Sigmoid colon (tissue), 7 donors: Measurements from ENCODE around the gene SUPT6H. TPM values are rescaled to one million over a fixed set of nuclear protein-coding genes. Genes with fewer than 3 reads are reported as not detected.

Source experiments
- DNase-seq: peaks from one replicate; pipeline ENCODE4 v3.0.0-alpha.2; 2019
- H3K27ac ChIP-seq, 4 donors: fragments of 200-600 bp; sonication (generic); one replicate each; pipeline ENCODE4 v1.5.1; 2016 to 2019; ENCODE audit warnings: mild to moderate bottlenecking in 1 of 4
- H3K27me3 ChIP-seq, 3 donors: fragments of 200-600 bp; sonication (generic); one replicate each; pipeline ENCODE4 v1.5.1; 2019; ENCODE audit warnings: mild to moderate bottlenecking in 1 of 3
- H3K36me3 ChIP-seq, 4 donors: fragments of 200-600 bp; sonication (generic); one replicate each; pipeline ENCODE4 v1.5.1; 2016 to 2019
- H3K4me1 ChIP-seq, 4 donors: fragments of 200-600 bp; sonication (generic); one replicate each; pipeline ENCODE4 v1.5.1; 2017 to 2019
- H3K4me3 ChIP-seq, 4 donors: fragments of 200-600 bp; sonication (generic); one replicate each; pipeline ENCODE4 v1.5.1; 2017 to 2019; ENCODE audit warnings: mild to moderate bottlenecking in 2 of 4, moderate library complexity in 1 of 4
- H3K9me3 ChIP-seq, 4 donors: fragments of 200-600 bp in 3 of 4; sonication (generic) in 3 of 4; one replicate each; pipeline versions ENCODE4 v1.5.1 to v1.6.1; 2013 to 2019
- CTCF ChIP-seq, 4 experiments: fragments of 450-650 bp in 3 of 4; fragments of 200-600 bp in 1 of 4; IDR thresholded peaks; one replicate each; pipeline ENCODE4 v1.5.1; 2016 to 2019; ENCODE audit warnings: antibody characterized with exemption in 4 of 4, mild to moderate bottlenecking in 3 of 4, moderate library complexity in 2 of 4
- EP300 ChIP-seq, 4 donors: sonication (generic); formaldehyde crosslinking; IDR thresholded peaks; one replicate each; pipeline ENCODE4 v1.6.1; 2017; ENCODE audit warnings: antibody characterized with exemption in 4 of 4
- POLR2A ChIP-seq, 2 donors: fragments of 450-650 bp; IDR thresholded peaks; one replicate each; pipeline ENCODE4 v1.6.1; 2016; ENCODE audit warnings: antibody characterized with exemption in 2 of 2, mild to moderate bottlenecking in 2 of 2, moderate library complexity in 2 of 2
- POLR2AphosphoS5 ChIP-seq, 4 donors: sonication (generic); formaldehyde crosslinking; IDR thresholded peaks; one replicate each; pipeline ENCODE4 v1.6.1; 2017; ENCODE audit warnings: antibody characterized with exemption in 4 of 4
- WGBS, 2 donors: extraction: QIAGEN DNeasy Blood & Tissue Kit; methylation state at CpG; one replicate each; pipeline ENCODE4 v1.1.7; 2013; 5-methylcytosine and 5-hydroxymethylcytosine counted together
- intact Hi-C: fragments of 100-400 bp; cut with DNase I; formaldehyde crosslinking; loops from one replicate; pipeline ENCODE4 v1.15.1; 2023
- polyA plus RNA-seq, 3 donors: library from polyadenylated mRNA; stranded (reverse); fragments of 200-250 nt; gene quantifications; one replicate each; pipeline ENCODE4 v1.2.3, GENCODE V29; 2013
- small RNA-seq, 3 donors: library from RNA; depleted of rRNA; stranded (forward); fragments of <200 nt; gene quantifications; one replicate each; pipeline ENCODE3, GENCODE V24; 2016
- total RNA-seq, 4 donors: library from RNA; depleted of rRNA; stranded (reverse); fragments of >200 nt; gene quantifications; one replicate each; pipeline ENCODE4 v1.1.0, GENCODE V29; 2016
- donor health status: healthy with polysubstance abuse.
- donor health status: Bipolar disorder and iron deficiency.
- donor health status: healthy.

The SUPT6H gene
- total and polyA plus RNA-seq, 7 donors, result 12.0 to 75.6 (median 49.0) TPM

- Histone ChIP-seq H3K4me3 (no peak overlapping the region), H3K9me3 (no peaks in the 10 kb centered on the region), H3K36me3 (peaks cover 0 to 9% (median 4%) of the 10 kb centered on the region in 4 donors), H3K27me3 (no peaks in the 10 kb centered on the region), H3K27ac (peak overlapping the region in 2 of 4 donors; percentile 16 to 50), H3K4me1 (peaks cover 0 to 33% (median 27%) of the 10 kb centered on the region in 4 donors)
- TF ChIP-seq EP300 (IDR thresholded peaks at IDR 0.05) (no peak), POLR2AphosphoS5 (IDR thresholded peaks at IDR 0.05) (no peak), CTCF (IDR thresholded peaks at IDR 0.05) (no peak), POLR2A (IDR thresholded peaks at IDR 0.05) (no peak)
- 34 to 63% methylated on average over 11 of the region's 11 CpGs for WGBS, 2 donors
- intact Hi-C loops, result loop anchor here (1.0 kb wide), 1 partner anchor 22 kb away; no protein-coding TSS in a partner anchor
- DNase-seq, result no peak
Observed at GRCh38 chr17:28749516-28750177, 87.6 kb downstream of the SUPT6H start.

GRCh38 chr17:28750178-28751047 lies 88.4 kb downstream of the SUPT6H start:
- 18 to 42% methylated on average over 20 of the region's 20 CpGs for WGBS, 2 donors
- Histone ChIP-seq H3K27ac (no peak overlapping the region), H3K27me3 (no peaks in the 10 kb centered on the region), H3K4me1 (peaks cover 0 to 25% (median 19%) of the 10 kb centered on the region in 4 donors), H3K4me3 (no peak overlapping the region), H3K36me3 (peaks cover 0 to 9% (median 4%) of the 10 kb centered on the region in 4 donors), H3K9me3 (no peaks in the 10 kb centered on the region)
- peak; percentile 96 for DNase-seq
- intact Hi-C loops, result loop anchor here (1.0 kb wide), 1 partner anchor 23 kb away; no protein-coding TSS in a partner anchor
- TF ChIP-seq POLR2A (IDR thresholded peaks at IDR 0.05) (no peak), POLR2AphosphoS5 (IDR thresholded peaks at IDR 0.05) (peak; percentile 30 to 52 (median 38)), CTCF (IDR thresholded peaks at IDR 0.05) (peak; percentile 99 to 100 (median 100)), EP300 (IDR thresholded peaks at IDR 0.05) (no peak)

- peaks cover 0 to 11% (median 5%) of the 10 kb centered on the region in 4 donors for H3K4me1 ChIP-seq
- no peak overlapping the region for H3K27ac ChIP-seq
- 92 to 94% methylated on average over 10 of the region's 10 CpGs for WGBS, 2 donors
- H3K27me3 ChIP-seq, result no peaks in the 10 kb centered on the region
- no peak for DNase-seq
- no peak overlapping the region for H3K4me3 ChIP-seq
- H3K9me3 ChIP-seq, result no peaks in the 10 kb centered on the region
- intact Hi-C loops, result no loop called here
- TF ChIP-seq POLR2AphosphoS5 (IDR thresholded peaks at IDR 0.05) (no peak), POLR2A (IDR thresholded peaks at IDR 0.05) (no peak), CTCF (IDR thresholded peaks at IDR 0.05) (no peak), EP300 (IDR thresholded peaks at IDR 0.05) (no peak)
- peaks cover 0 to 13% (median 4%) of the 10 kb centered on the region in 4 donors for H3K36me3 ChIP-seq
Observed at GRCh38 chr17:28751600-28752366, 89.8 kb downstream of the SUPT6H start.

Small RNAs within 50 kb of the gene (small RNA-seq; reads per million reads assigned to genes)
- gene SNORD42A, result 0 reads per million in 3 donors
- gene SNORD42B, result 0 reads per million in 3 donors
- gene SNORD4A, result 0 reads per million in 3 donors
- gene SNORD4B, result 0 reads per million in 3 donors

Other genes starting within 250 kb of the SUPT6H start
- gene SLC13A2, start 188.6 kb upstream of the SUPT6H start, total RNA-seq, result under 1 TPM in 1 of 4 donors, not detected in 3; under 0.01 TPM
- 10 to 100 TPM in 2 of 3 donors, 1 to 10 TPM in 1; 8.4 to 29.1 (median 11.4) TPM for gene SLC13A2, start 188.6 kb upstream of the SUPT6H start, polyA plus RNA-seq
- not detected for gene FOXN1, start 155.9 kb upstream of the SUPT6H start, total RNA-seq
- gene FOXN1, start 155.9 kb upstream of the SUPT6H start, polyA plus RNA-seq, result under 1 TPM; 0.23 to 0.60 (median 0.38) TPM
- 10 to 100 TPM; 20.7 to 25.8 (median 23.6) TPM for gene UNC119, start 109.6 kb upstream of the SUPT6H start, total RNA-seq
- gene UNC119, start 109.6 kb upstream of the SUPT6H start, polyA plus RNA-seq, result 10 to 100 TPM; 23.4 to 35.8 (median 31.2) TPM
- 10 to 100 TPM; 17.2 to 42.5 (median 36.7) TPM for gene PIGS, start 90.7 kb upstream of the SUPT6H start, total RNA-seq
- 10 to 100 TPM; 19.2 to 66.3 (median 27.0) TPM for gene PIGS, start 90.7 kb upstream of the SUPT6H start, polyA plus RNA-seq
- 10 to 100 TPM; 10.2 to 30.0 (median 24.9) TPM for gene ALDOC, start 85.3 kb upstream of the SUPT6H start, total RNA-seq
- 10 to 100 TPM; 28.8 to 43.3 (median 38.4) TPM for gene ALDOC, start 85.3 kb upstream of the SUPT6H start, polyA plus RNA-seq
- 1 to 10 TPM in 3 of 4 donors, under 1 TPM in 1; 0.33 to 3.9 (median 1.6) TPM for gene SPAG5, start 63.2 kb upstream of the SUPT6H start, total RNA-seq
- gene SPAG5, start 63.2 kb upstream of the SUPT6H start, polyA plus RNA-seq, result 10 to 100 TPM in 2 of 3 donors, 1 to 10 TPM in 1; 6.6 to 35.2 (median 12.9) TPM
- gene RSKR, start 48.0 kb upstream of the SUPT6H start, total RNA-seq, result 1 to 10 TPM; 1.5 to 6.9 (median 3.4) TPM
- gene RSKR, start 48.0 kb upstream of the SUPT6H start, polyA plus RNA-seq, result 1 to 10 TPM in 1 of 3 donors, under 1 TPM in 1, not detected in 1; 0.23 to 6.8 TPM
- gene BLTP2, start 17.0 kb upstream of the SUPT6H start, total RNA-seq, result 10 to 100 TPM; 71.0 to 84.5 (median 80.3) TPM
- gene BLTP2, start 17.0 kb upstream of the SUPT6H start, polyA plus RNA-seq, result 10 to 100 TPM; 10.2 to 55.1 (median 17.6) TPM
- 10 to 100 TPM; 41.8 to 61.8 (median 48.1) TPM for gene SDF2, start 299 bp upstream of the SUPT6H start, total RNA-seq
- gene SDF2, start 299 bp upstream of the SUPT6H start, polyA plus RNA-seq, result 10 to 100 TPM; 46.2 to 55.0 (median 51.0) TPM
- gene PROCA1, start 49.7 kb downstream of the SUPT6H start, total RNA-seq, result 1 to 10 TPM in 2 of 4 donors, under 1 TPM in 1, not detected in 1; 0.54 to 1.4 (median 1.3) TPM
- 1 to 10 TPM in 1 of 3 donors, under 1 TPM in 2; 0.60 to 2.3 (median 0.92) TPM for gene PROCA1, start 49.7 kb downstream of the SUPT6H start, polyA plus RNA-seq
- 100 to 1,000 TPM; 146 to 205 (median 167) TPM for gene RAB34, start 55.7 kb downstream of the SUPT6H start, total RNA-seq
- 10 to 100 TPM; 16.6 to 39.0 (median 33.1) TPM for gene RAB34, start 55.7 kb downstream of the SUPT6H start, polyA plus RNA-seq
- 100 to 1,000 TPM; 491 to 937 (median 695) TPM for gene RPL23A, start 57.8 kb downstream of the SUPT6H start, total RNA-seq
- 1,000 to 10,000 TPM; 1,420 to 1,929 (median 1,826) TPM for gene RPL23A, start 57.8 kb downstream of the SUPT6H start, polyA plus RNA-seq
- under 1 TPM in 2 of 4 donors, not detected in 2; 0.66 to 0.71 TPM for gene TLCD1, start 64.0 kb downstream of the SUPT6H start, total RNA-seq
- gene TLCD1, start 64.0 kb downstream of the SUPT6H start, polyA plus RNA-seq, result 10 to 100 TPM in 1 of 3 donors, 1 to 10 TPM in 2; 2.1 to 14.2 (median 3.0) TPM
- gene NEK8, start 66.6 kb downstream of the SUPT6H start, total RNA-seq, result 1 to 10 TPM in 2 of 4 donors, under 1 TPM in 2; 0.16 to 2.8 (median 0.74) TPM
- 1 to 10 TPM; 1.6 to 6.3 (median 1.8) TPM for gene NEK8, start 66.6 kb downstream of the SUPT6H start, polyA plus RNA-seq
- 10 to 100 TPM in 1 of 4 donors, 1 to 10 TPM in 3; 3.9 to 11.6 (median 5.1) TPM for gene TRAF4, start 81.8 kb downstream of the SUPT6H start, total RNA-seq
- gene TRAF4, start 81.8 kb downstream of the SUPT6H start, polyA plus RNA-seq, result 10 to 100 TPM; 59.6 to 94.1 (median 72.1) TPM
- gene FAM222B, start 180.6 kb downstream of the SUPT6H start, total RNA-seq, result 10 to 100 TPM in 1 of 4 donors, 1 to 10 TPM in 3; 5.0 to 11.9 (median 7.2) TPM
- gene FAM222B, start 180.6 kb downstream of the SUPT6H start, polyA plus RNA-seq, result 10 to 100 TPM; 15.3 to 16.2 (median 15.6) TPM
- gene ERAL1, start 192.8 kb downstream of the SUPT6H start, total RNA-seq, result 10 to 100 TPM; 20.2 to 41.9 (median 30.3) TPM
- 10 to 100 TPM; 27.0 to 43.2 (median 41.7) TPM for gene ERAL1, start 192.8 kb downstream of the SUPT6H start, polyA plus RNA-seq
- 10 to 100 TPM; 38.5 to 72.5 (median 52.4) TPM for gene FLOT2, start 235.5 kb downstream of the SUPT6H start, total RNA-seq
- gene FLOT2, start 235.5 kb downstream of the SUPT6H start, polyA plus RNA-seq, result 10 to 100 TPM; 27.3 to 91.8 (median 36.6) TPM
- gene DHRS13, start 240.9 kb downstream of the SUPT6H start, total RNA-seq, result 1 to 10 TPM; 3.2 to 8.4 (median 3.9) TPM
- 10 to 100 TPM in 1 of 3 donors, 1 to 10 TPM in 2; 2.1 to 15.0 (median 3.0) TPM for gene DHRS13, start 240.9 kb downstream of the SUPT6H start, polyA plus RNA-seq